T-helper 9 cell (primary cell): ENCODE measurements around the gene IL15RA.
"Not testable (repeated sequence)": the region's sequence is repeated elsewhere in the genome, so short reads cannot be mapped to it uniquely, and the experiment has no call there.

Source experiments
- DNase-seq: peaks from one replicate; pipeline ENCODE4 v3.0.0-alpha.2; 2020

The IL15RA gene

DNA sequence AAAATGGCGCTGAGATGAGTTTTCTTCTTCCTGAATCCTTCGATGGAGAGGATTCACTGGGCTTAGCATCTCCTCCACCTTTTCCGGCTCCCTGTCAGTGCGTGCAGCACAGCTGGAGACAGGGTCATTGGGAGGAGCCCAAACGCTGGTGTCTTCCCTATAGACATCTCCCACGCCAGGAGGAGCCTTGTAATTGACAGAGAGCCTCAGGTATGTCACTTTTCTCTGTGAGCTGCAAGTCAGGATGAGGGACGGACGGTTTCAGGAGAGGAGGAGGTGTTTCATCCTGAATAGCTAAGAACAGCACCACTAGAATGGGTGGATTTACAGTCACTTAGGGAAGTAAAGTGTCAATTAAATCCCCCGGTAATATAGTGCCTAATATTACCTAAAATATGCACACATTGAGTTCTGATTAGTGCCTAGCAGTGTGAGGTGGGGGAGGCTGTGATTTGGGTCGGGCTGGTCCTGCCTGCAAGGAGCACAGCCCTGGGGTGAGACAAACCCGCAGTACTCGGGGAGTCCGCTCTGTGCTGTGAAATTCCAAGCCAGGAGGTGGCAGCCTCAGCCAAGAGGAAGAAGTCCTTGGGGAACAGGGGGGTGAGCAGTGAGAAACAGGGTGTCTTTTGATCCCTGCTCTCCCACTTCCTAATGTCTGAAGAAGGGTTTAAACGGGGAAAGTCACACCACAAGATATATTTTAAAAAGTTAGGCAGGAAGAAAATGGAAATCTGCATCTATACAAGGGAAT is 28.2 kb downstream of the IL15RA start:
- no peak for DNase-seq

DNA sequence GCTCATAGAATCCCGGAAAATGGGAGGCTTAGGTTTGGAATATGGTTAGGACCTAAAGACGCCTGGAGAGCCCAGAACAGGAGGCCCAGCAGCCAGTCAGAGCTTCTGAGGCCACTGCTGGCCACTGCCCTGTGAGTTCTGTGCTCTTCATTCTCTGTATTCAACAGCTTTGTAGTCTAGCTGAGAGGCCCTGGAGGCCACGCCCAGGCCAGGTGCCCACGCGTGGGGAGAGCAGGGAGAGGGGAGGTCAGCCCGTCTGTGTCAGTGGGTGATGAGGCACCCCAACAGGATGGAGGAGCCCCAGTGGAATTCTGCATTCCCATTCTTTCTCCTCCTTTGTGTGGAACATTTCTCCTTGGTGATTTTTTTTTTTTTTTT is 29.1 kb downstream of the IL15RA start:
- DNase-seq: no peak

DNA sequence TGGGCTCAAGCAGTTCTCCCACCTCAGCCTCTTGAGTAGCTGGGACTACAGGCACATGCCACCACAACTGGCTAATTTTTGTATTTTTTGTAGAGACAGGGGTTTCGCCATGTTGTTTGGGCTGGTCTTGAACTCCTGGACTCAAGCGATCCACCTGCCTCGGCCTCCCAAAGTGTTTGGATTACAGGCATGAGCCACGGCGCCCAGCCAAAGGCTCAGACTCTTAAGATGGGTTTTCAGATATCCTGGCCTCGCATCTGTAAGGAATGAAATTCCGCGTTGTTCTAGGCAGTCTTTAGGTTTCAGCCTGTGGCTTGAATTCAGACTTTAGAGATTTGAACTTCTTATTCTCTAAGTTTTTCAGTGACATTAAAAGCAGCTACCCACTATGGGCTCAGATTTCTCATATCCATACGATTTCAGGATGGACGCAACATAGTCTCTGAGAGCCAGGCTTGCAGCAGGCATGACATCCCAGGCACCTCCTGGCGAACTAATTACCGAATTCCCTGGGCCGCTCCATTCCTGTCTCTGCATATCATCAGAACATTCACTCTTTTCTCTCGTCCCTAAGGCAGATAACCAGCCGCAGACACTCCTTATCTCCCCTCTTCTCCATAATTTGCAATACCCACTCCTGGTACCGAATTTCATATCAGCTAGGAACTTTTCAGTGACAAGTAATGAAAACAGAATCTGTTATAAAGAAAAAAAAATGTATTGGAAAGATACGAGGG is 29.7 kb downstream of the IL15RA start:
- DNase-seq: no peak

DNA sequence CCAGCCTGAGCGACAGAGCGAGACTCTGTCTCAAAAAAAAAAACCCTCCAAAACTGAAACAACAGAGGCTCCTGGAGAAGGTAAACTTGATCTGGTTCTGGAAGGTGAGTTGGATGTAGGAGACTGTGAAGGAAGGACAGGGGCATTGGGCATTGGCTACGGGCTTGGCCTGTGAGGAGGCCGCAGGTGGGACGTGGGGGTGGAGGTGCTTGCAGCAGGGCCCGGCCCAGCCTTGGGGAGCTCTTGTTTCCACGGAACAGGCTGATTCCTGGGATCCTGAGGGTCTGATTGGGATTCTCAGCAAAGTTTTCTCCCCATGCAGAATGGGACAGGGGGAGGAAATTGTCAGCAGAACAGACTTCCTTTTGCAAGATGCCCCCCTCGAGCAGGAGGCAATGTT is 30.6 kb downstream of the IL15RA start:
- DNase-seq: no peak

DNA sequence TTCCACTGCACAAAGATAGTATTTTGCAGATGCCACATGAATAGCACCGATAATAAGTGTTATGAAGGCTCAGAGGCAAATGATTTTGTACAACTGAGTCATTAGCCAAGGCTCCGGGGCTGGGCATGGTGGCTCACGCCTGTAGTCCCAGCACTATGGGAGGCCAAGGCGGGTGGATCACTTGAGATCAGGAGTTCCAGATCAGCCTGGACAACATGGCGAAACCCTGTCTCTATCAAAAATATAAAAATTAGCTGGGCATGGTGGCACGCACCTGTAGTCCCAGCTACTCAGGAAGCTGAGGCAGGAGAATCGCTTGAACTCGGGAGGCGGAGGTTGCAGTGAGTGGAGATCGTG is 30.9 kb downstream of the IL15RA start:
- not testable (repeated sequence) for DNase-seq

DNA sequence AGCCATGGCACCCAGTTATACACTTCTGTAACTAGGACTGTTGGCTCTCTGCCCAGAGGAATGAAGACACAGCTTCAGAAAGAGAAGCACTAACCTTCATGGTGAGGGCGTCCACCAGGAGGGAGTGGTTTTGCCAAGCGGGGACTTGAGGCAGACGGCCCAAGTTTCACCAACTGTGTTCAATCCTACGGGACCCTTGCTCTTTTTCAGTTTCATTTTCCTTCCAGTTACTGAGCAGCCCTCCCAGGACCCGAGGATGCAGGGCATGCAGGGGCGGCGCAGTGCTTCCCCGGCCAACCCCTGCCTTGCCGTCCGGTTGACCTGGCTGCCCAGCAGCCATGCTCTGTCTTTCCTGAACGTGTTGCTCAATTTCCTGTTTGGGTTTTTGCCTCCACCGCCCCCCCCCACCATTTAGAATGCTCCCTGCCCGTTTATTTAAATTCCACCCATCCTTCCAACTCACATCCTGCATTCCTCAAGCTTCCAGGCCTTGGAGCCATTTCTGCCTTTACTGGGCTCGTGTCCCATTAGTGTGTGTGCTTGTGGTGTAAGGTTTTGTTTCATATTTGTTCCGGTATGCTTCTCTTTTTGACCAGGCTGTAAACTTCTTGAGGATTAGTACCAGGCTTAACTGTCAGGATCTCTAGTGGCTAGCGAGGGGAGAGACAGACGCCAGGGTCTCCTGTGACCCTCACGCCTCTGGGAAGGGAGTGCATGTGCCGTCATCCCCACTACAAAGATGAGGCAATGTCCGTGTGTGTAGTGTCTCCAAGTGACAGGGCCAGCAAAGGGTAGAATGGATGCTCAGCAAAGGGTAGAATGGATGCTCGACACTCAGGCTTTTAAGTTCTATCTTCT is 31.6 kb downstream of the IL15RA start:
- no peak for DNase-seq

DNA sequence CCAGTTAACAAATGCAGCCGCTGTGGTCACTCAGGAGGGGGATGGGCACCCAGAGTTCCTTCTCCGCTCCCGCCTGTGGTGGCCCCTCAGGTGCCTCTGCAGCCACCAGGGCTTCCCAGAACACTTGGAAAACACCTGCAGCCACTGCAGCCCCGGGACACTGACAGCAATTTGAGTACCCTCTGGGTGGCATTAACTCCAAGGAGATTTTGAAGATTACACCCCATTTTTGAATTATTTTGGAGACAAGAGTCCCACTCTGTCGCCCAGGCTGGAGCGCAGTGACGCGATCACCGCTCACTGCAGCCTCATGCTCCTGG is 32.2 kb downstream of the IL15RA start:
- no peak for DNase-seq

DNA sequence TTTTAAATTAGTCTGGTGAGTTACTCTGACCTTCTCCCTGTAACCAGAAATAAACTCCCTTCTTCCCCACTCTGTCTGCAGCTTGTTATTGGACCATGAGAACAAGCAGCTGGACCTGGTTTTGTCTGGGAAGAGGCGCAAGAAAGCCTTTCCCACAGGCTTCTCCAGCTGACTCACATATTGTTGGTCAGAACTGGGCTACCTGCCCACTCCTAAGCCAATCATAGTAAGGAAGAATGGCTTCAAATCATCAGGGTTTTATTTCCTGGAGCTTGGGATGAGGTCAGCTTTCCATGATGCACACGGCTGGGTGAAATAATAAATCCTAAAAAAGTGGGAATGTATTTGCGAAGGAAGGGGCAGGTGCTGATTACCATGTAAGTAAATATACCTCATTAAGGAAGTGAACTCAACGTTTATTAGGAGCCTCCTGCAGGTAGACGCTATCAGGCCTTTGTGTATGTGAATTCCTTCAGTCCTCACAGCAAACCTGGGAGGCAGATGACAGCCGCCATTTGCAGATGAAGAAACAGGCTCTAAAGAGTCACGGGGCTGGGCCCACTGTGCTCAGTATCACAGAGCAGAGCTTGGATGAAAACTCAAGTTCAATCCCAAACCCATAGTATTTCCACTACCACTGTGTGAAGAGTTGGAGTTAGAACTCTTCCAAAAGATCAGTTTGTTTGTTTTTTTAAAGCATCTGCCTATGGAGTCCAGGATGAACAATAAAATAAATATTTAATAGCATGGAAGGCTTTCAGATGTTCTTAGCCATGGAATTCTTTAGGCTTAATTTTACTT is 32.8 kb downstream of the IL15RA start:
- DNase-seq: no peak

DNA sequence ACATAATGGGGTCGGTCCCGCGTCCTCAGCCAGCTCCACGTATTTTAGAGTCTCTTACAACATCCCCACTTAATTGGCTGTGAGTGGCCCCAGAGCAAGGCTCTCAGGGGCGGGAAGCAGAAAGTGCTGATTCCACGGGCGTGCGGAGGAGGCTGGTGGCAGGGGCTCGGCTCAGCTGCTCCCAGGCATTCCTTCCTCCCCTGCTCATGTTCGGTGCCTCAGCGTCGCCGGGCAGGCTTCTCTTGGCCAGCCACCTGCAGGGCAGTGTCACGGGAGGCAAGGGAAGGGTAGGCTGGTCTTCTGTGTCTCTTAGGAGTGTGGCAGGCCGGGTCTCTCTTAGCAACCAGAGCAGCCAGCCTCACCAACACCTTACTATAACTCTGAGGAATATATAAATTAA is 33.8 kb downstream of the IL15RA start:
- DNase-seq: no peak

DNA sequence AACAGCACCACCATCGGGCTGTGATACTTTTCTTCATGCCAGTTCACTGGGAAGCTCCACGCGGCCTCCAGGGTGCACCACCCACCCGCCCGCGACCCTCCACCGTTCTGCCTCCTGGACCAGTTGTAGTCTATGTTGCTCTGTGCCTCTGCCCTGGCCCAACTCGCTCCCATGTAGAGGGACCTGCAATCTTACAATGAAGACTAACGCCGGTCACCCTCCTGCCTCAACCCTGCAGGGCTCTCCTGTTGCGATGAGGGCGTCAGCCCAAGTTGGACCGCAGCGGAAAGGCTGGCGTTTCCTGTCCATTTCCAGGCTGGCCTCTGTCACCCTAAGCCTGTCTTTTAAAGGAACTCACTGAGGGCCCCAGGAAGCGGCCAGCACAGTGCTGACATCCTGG is 34.9 kb downstream of the IL15RA start:
- no peak for DNase-seq

DNA sequence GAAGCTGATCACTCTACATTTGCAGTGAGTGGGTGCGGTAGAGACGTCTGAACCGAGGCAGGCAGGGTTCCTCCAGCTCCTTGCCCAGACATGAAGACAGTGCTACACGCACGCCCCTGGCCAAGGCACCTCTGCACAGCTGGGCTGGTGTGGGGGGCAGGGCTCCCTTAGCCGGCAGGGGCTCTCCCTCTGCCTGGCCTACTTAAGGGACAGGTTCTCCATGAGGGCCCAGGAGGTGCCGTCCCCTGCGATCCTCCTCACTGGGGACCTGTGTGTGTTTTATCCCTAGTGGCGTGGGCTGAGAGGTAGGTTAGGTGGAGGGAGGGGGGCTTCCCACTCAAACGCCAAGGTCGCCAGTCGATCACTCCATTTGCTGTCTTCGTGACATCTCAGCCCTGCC is 35.3 kb downstream of the IL15RA start:
- no peak for DNase-seq

DNA sequence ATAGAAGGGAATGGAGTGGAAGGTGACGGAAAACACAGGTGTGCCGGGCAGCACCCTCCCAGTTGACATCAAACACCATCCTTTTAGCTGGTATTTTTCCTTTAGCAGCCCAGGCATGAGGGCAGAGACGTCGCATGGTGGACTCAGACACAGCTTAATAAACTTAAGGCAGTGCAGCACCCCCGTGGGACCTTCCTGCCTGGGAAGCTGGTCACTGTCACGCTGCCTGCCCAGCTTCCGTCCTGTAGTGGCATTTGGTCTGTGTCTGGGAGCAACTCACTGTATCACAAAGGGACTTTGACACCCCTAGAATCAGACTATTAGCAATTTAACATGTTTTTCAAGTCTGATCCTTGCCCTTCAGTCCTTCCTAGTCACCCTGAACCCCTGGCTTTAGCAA is 35.8 kb downstream of the IL15RA start:
- no peak for DNase-seq

DNA sequence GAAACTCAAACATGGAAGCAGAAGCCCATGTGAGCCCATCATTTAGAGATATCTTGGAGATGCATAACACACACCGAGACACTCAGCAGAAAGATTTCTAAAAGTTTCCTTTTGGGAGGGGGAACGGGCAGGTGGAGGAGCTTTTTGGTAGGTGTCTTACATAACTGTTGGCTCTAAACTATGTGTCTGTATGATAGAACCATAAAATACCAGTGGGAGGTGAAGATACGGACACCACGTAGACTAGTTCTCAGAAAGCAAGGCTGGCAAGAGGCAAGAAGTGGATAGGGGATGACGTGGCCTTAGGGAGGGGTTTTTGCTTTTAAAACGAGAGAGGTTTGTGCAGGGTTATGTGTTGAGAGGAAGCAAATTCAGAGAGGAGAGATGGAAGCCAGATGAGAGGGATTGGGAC is 36.5 kb downstream of the IL15RA start:
- DNase-seq: no peak

DNA sequence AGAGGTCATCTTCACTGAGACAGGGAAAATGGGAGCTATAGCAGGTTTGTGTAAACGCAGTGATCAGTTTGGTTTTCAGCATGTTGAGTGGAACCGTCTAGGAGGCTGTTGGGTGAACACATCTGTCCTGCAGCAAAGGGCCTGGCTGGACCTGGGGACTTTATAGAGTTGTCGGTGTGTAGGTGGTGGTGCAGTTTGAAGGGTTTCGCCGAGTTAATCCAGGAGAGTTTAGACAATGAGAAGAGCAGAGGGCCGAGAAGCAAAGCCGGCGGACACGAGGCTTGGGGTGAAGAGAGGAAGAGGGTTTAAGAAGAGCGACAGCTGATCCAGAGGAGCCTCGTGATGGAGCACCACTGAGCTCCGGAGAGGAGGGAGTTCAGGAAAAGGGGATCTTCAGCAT is 39.1 kb downstream of the IL15RA start:
- DNase-seq: no peak

DNA sequence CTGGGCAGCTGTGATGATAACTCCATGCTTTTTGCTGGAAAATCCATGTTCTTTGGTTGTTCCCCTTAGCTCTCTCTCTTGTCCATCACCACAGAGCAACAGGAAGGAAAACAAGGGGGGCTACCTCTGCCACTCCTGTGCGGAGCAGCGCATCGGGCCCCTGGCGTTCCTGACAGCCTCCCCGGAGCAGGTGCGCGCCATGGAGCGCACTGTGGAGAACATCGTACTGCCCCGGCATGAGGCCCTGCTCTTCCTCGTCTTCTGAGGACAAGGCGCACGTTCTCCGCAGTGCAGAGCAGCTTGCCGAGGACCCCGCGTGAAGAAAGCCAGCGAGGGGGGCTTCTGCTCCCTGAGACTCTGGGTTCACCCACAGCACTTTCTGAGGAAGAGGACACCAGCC is 40.3 kb downstream of the IL15RA start:
- DNase-seq: no peak

DNA sequence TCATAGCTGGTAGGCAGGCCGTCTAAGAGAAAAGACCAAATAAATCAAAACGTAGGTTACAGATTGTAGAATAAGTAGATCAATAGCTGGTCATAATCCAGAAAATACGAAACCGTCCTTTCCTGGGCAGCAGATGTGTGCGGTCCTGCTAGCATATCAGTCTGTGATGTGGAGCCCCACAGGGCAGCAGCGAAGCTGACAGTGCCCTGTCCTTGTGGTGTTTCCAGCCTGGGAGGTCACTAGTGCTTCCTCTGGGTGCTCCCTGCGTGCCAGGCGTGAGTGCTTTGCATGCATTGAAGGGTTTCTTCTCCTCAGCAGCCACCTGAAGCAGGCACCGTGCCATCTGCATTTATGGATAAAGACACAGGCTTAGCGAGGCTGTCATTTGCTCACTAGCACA is 41.7 kb downstream of the IL15RA start:
- DNase-seq: no peak

DNA sequence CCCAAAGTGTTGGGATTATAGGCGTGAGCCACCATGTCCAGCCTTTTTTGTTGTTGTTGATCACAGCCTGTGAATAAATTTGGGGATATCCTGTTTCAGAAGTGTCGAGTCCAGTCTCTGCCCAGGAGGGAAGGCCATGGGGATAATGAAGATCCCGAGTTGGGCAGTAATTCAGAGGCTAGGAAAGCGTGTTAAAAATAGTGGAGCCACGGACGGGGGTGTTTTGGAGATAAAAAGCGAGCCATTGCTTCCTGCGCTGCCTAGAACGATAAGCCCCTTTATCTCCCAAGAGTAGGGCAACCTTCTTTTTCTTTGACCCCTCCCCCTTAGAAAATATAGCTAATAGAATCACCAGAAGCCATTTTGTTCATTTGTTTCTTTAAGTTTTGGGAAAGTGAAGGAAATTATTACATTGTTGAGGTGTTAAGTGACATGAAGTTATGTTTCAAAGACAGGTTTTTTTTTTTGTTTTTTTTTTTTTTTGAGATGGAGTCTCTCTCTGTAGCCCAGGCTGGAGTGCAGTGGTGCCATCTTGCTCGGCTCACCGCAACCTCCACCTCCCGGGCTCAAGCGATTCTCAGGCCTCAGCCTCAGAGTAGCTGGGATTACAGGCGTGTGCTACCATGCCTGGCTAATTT is 43.3 kb downstream of the IL15RA start:
- no peak for DNase-seq

DNA sequence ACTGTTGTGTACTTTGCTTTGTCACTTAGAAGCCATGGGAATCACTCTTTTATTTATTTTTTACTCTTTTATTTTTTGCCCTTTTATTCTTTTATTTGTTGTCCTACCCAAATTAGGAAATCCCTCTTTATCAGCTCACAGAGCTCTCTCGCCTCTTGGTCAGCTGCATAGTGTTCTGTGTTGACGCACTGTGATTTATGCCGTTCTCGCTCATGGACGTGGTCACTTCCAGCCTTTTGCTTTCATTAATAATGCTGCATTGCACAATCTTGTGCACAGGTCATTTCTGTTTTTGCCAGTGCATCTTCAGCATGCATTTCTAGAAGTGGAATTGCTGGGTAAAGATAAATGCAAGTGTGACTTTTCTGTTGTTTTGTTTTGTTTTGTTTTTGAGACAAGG is 45.0 kb downstream of the IL15RA start:
- DNase-seq: no peak

DNA sequence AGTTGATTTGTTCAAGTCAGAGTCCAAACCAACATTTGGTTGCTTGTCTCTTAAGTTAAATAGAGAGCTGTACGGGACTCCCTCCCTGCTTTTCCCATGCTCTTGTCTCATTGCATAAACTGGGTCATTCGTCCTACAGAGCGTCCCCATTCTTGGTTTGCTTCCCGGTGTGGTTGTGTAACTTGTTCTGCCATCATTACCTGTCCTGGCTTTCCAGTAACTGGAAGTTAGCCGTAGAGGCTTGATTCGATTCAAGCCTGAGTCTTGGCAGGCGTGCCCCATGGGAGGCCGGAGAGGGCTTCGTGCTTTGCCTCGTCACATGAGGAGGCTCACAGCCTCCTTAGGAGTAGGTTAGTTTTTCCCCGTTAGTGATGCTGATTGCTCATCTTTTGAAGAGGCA is 47.1 kb downstream of the IL15RA start:
- DNase-seq: no peak

DNA sequence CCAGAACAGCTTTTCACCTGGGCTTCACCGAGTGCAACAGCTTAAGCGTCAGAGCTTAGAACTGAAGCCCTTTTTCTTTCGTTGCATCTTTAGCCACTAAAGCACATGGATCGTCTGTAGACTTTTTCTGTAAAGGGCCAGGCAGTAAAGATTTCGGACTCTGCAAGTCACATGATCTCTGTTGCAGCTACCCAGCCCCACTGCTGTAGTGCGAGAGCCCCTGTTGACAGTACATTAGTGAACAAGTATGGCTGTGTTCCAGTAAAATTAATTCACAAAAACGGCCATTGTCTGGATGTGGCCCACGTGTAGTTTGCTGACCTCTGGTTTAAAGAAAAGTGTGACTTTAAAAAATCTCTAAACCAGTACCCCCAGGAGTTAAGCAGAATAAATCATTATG is 47.9 kb downstream of the IL15RA start:
- no peak for DNase-seq

DNA sequence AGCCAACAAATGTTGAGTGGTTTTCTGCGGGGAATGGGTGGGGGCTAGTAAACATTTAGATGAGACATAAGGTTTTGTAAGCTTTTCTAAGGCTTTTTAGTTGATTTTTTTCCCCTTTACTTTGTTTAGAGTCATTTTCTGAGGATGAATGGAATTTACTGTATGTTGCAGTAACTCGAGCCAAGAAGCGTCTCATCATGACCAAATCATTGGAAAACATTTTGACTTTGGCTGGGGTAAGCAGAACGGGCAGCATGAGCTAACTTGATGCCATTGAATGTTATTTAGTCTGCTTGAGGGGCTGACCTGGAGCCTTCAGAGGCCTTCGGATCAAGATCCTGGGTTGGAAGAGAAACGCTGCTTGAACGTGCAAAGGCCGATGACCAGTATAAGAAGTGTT is 50.0 kb downstream of the IL15RA start:
- no peak for DNase-seq

DNA sequence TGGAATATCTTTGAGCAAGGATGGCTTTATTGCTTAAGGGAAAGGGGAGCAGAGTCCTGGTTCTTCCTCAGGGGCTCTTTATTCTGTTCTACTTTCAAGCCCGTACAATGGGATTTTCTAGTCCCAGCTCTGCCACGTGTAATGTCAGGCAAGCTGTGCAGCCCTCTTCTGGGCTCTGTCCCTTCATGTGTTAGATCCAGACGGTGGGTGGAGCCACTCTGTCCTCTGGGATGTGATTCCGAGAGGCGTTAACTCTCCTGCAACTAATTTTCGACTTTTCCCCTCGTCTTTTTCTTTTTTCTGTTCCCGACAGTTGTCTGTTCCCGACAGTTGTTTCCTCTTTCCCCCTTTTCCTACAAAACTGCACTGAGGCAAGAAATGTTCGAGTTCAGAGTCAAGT is 52.5 kb downstream of the IL15RA start:
- DNase-seq: no peak

DNA sequence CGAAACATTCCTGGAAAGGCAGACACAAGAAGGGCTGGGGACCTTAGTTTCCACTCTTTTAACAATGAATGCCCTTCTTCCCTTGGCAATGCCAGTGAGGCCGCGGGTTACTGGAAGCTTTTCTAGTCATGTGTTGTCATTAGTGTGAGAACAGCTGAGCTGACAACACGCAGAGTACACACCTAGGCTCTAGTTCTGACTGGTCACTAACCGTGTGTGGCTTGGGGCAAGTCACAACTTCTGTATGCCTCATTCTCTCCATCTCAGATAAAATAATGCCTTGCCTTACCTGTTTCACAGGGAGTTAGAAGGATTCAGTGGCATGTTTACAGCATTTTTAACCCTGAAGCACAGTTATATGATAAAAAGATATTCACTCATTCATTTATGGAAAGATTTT is 55.6 kb downstream of the IL15RA start:
- no peak for DNase-seq
